SK-N-SH (cell line): ENCODE data around the gene ATP2B2. TPM values are rescaled to one million over a fixed set of nuclear protein-coding genes. Genes with fewer than 3 reads are reported as not detected.

Source experiments
- CTCF ChIA-PET: fragments of 300-600, 350-600 bp; formaldehyde crosslinking; extraction: SDS; loops from one replicate; lab custom pipeline; 2021; lab: Yijun Ruan, JAX
- POLR2A ChIA-PET: fragments of 350-600 bp; sonication (Branson Sonifier 250); formaldehyde crosslinking; extraction: SDS; loops from one replicate; lab custom pipeline; 2020; ENCODE audit warnings: antibody characterized with exemption, inconsistent platforms; lab: Yijun Ruan, JAX
- DNase-seq: peaks from one replicate; pipeline ENCODE4 v3.0.0; 2012
- H2AFZ ChIP-seq: fragments of 200-600 bp; sonication (generic); 2 replicates; pipeline ENCODE4 v1.8.1; 2016; ENCODE audit warnings: antibody characterized with exemption, mild to moderate bottlenecking, low read depth
- H3F3A ChIP-seq: fragments of 200-600 bp; sonication (generic); replicated peaks from 2 replicates; pipeline ENCODE3; 2016; ENCODE audit warnings: antibody characterized with exemption, mild to moderate bottlenecking; ENCODE audit not compliant: insufficient read depth
- H3K27ac ChIP-seq, 2 experiments: fragments of 200-500 bp in 1 of 2; fragments of 200-600 bp in 1 of 2; sonication (Bioruptor generic) in 1 of 2; sonication (generic), shearing (Covaris generic) in 1 of 2; 2 replicates each; pipeline versions ENCODE4 v1.5.1 to v1.6.1; 2014 to 2016; ENCODE audit warnings: low read depth in 2 of 2, inconsistent platforms in 1 of 2, low read length in 1 of 2, mild to moderate bottlenecking in 1 of 2, mixed read lengths in 1 of 2
- H3K27me3 ChIP-seq: fragments of 200-600 bp; sonication (generic), shearing (Covaris generic); 2 replicates; pipeline ENCODE4 v1.6.1; 2016; ENCODE audit warnings: mixed run types; ENCODE audit not compliant: insufficient read depth
- H3K36me3 ChIP-seq, 2 experiments: fragments of 200-500 bp in 1 of 2; fragments of 200-600 bp in 1 of 2; sonication (Bioruptor generic) in 1 of 2; sonication (generic) in 1 of 2; replicated peaks in 1 of 2; 2 replicates each; pipeline versions ENCODE3 to v1.5.1; 2014 to 2016; ENCODE audit warnings: low read length in 1 of 2, mild to moderate bottlenecking in 1 of 2; ENCODE audit not compliant: insufficient read depth in 2 of 2, control insufficient read depth in 1 of 2
- H3K4me1 ChIP-seq, 2 experiments: fragments of 200-500 bp in 1 of 2; fragments of 200-600 bp in 1 of 2; sonication (Bioruptor generic) in 1 of 2; sonication (generic), shearing (Covaris generic) in 1 of 2; 2 replicates each; pipeline versions ENCODE4 v1.5.1 to v1.6.1; 2014 to 2016; ENCODE audit warnings: low read depth in 1 of 2, low read length in 1 of 2, mixed run types in 1 of 2; ENCODE audit not compliant: insufficient read depth in 2 of 2, control insufficient read depth in 1 of 2
- H3K4me2 ChIP-seq: fragments of 200-600 bp; sonication (generic), shearing (Covaris generic); 2 replicates; pipeline ENCODE4 v1.6.1; 2017; ENCODE audit warnings: mixed run types
- H3K4me3 ChIP-seq, 2 experiments: fragments of 200-500 bp in 1 of 2; fragments of 200-600 bp in 1 of 2; sonication (Bioruptor generic) in 1 of 2; sonication (generic), shearing (Covaris generic) in 1 of 2; 2 replicates each; pipeline versions ENCODE4 v1.5.1 to v1.8.1; 2014 to 2016; ENCODE audit warnings: low read depth in 2 of 2, inconsistent platforms in 1 of 2, low read length in 1 of 2, mild to moderate bottlenecking in 1 of 2, mixed read lengths in 1 of 2, moderate library complexity in 1 of 2
- H3K79me2 ChIP-seq: fragments of 200-600 bp; sonication (generic); 2 replicates; pipeline ENCODE4 v1.8.1; 2017; ENCODE audit warnings: mild to moderate bottlenecking; ENCODE audit not compliant: insufficient read depth
- H3K9ac ChIP-seq: fragments of 200-600 bp; sonication (generic); 2 replicates; pipeline ENCODE4 v1.6.1; 2017; ENCODE audit warnings: mixed run types
- H3K9me2 ChIP-seq: fragments of 200-600 bp; sonication (generic); 2 replicates; pipeline ENCODE4 v1.6.1; 2017; ENCODE audit warnings: mixed run types
- H3K9me3 ChIP-seq: fragments of 200-600 bp; sonication (generic); 2 replicates; pipeline ENCODE4 v1.6.1; 2017; ENCODE audit warnings: mixed run types, mild to moderate bottlenecking, moderate library complexity
- H4K20me1 ChIP-seq: fragments of 200-600 bp; sonication (generic); 2 replicates; pipeline ENCODE4 v1.6.1; 2017; ENCODE audit warnings: mild to moderate bottlenecking, mixed run types; ENCODE audit not compliant: insufficient read depth
- ELF1 ChIP-seq: IDR thresholded peaks from 2 replicates; pipeline ENCODE4 v1.4.0; 2012
- EP300 ChIP-seq, 2 experiments: IDR thresholded peaks; 2 replicates each; pipeline versions ENCODE4 v1.4.0 to v1.6.1; 2012; ENCODE audit warnings: borderline replicate concordance in 1 of 2, low read depth in 1 of 2, low read length in 1 of 2
- EZH2phosphoT487 ChIP-seq: fragments of 200-600 bp; sonication (generic); IDR thresholded peaks from 2 replicates; pipeline ENCODE4 v1.6.1; 2017; ENCODE audit warnings: low read depth, mixed run types, mild to moderate bottlenecking, antibody characterized with exemption, moderate library complexity, borderline replicate concordance
- GABPA ChIP-seq: IDR thresholded peaks from 2 replicates; pipeline ENCODE4 v1.4.0; 2012; ENCODE audit warnings: low read depth, mild to moderate bottlenecking
- GATA2 ChIP-seq: sonication (generic); formaldehyde crosslinking; IDR thresholded peaks from 2 replicates; pipeline ENCODE4 v1.5.0; 2020; ENCODE audit warnings: mild to moderate bottlenecking, missing genetic modification reagents
- MAX ChIP-seq: IDR thresholded peaks from 2 replicates; pipeline ENCODE4 v1.4.0; 2012; ENCODE audit warnings: low read depth
- NFIC ChIP-seq: IDR thresholded peaks from 2 replicates; pipeline ENCODE4 v1.4.0; 2012; ENCODE audit warnings: borderline replicate concordance
- NRF1 ChIP-seq: IDR thresholded peaks from 2 replicates; pipeline ENCODE4 v1.6.1; 2012; ENCODE audit warnings: low read depth, mild to moderate bottlenecking, low read length
- PBX3 ChIP-seq: IDR thresholded peaks from 2 replicates; pipeline ENCODE4; 2012
- POLR2AphosphoS5 ChIP-seq: IDR thresholded peaks from 2 replicates; pipeline ENCODE4 v1.6.1; 2012; ENCODE audit warnings: low read depth, low read length
- RFX5 ChIP-seq: IDR thresholded peaks from 2 replicates; pipeline ENCODE4 v1.6.1; 2012; ENCODE audit warnings: mild to moderate bottlenecking, improper control_type of control experiment, low read length
- RXRA ChIP-seq: IDR thresholded peaks from 2 replicates; pipeline ENCODE4 v1.4.0; 2012; ENCODE audit warnings: low read depth, mild to moderate bottlenecking, borderline replicate concordance
- SMC3 ChIP-seq: IDR thresholded peaks from 2 replicates; pipeline ENCODE4 v1.6.1; 2012; ENCODE audit warnings: low read depth, low read length, improper control_type of control experiment
- TAF1 ChIP-seq: IDR thresholded peaks from 2 replicates; pipeline ENCODE4 v1.6.1; 2012; ENCODE audit warnings: low read depth, mild to moderate bottlenecking, low read length, moderate library complexity, borderline replicate concordance
- ZBTB33 ChIP-seq: IDR thresholded peaks from 2 replicates; pipeline ENCODE4 v1.4.0; 2012; ENCODE audit warnings: low read depth, borderline replicate concordance
- WGBS: methylation state at CpG from one replicate; pipeline ENCODE4 v1.1.6; 2017; ENCODE audit warnings: low lambda C conversion rate; 5-methylcytosine and 5-hydroxymethylcytosine counted together
- polyA plus RNA-seq, 3 experiments: library from polyadenylated mRNA; depleted of rRNA; stranded (reverse); fragments of >200 nt; gene quantifications; 2 replicates each; pipeline ENCODE4 v1.2.3, GENCODE V29; 2012
- TF ChIP-seq, protein P1 (sequence below): fragments of 150-350 bp; IDR thresholded peaks from 2 replicates; pipeline ENCODE4 v1.6.1; 2016; ENCODE audit warnings: mild to moderate bottlenecking, low read depth, low read length
- TF ChIP-seq, protein P2 (sequence below): IDR thresholded peaks from 2 replicates; pipeline ENCODE4 v1.4.0; 2012; ENCODE audit warnings: low read depth, borderline replicate concordance
- TF ChIP-seq, protein P3 (sequence below): fragments of 200-600 bp; sonication (generic); IDR thresholded peaks from 2 replicates; pipeline ENCODE4 v1.6.1; 2017; ENCODE audit warnings: antibody characterized with exemption, mild to moderate bottlenecking, moderate library complexity
- TF ChIP-seq, protein P4 (sequence below): fragments of 150-350 bp; IDR thresholded peaks from 2 replicates; pipeline ENCODE4 v1.6.1; 2017; ENCODE audit warnings: antibody characterized with exemption, low read length, low read depth, borderline replicate concordance

Gene ATP2B2
- polyA plus RNA-seq, 1 of the 3 experiments (the other 2 are of a cell fraction), result 0.15 TPM

DNA sequence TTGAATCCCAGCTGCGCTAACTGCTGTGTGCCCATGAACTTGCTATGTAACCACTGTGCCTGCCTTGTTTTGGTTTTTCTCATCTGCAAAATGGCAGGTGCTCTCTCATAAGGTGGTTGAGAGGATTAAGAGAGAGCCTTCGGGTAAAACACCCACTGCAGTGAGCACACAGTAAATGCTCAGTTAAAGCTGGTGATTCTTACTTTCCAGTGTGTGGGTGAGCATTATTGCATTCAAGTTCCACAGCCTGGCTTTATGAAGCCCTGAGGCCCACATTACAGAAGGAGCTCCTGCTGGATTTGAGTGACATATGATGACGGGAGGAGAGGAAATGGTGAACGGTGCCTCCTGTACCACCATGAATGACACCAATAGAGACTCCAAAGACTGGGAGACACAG, 101.0 kb downstream of the ATP2B2 start (continued):
- TF ChIP-seq, protein P1, sequence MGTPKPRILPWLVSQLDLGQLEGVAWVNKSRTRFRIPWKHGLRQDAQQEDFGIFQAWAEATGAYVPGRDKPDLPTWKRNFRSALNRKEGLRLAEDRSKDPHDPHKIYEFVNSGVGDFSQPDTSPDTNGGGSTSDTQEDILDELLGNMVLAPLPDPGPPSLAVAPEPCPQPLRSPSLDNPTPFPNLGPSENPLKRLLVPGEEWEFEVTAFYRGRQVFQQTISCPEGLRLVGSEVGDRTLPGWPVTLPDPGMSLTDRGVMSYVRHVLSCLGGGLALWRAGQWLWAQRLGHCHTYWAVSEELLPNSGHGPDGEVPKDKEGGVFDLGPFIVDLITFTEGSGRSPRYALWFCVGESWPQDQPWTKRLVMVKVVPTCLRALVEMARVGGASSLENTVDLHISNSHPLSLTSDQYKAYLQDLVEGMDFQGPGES, result no peak
- TF ChIP-seq, protein P2, sequence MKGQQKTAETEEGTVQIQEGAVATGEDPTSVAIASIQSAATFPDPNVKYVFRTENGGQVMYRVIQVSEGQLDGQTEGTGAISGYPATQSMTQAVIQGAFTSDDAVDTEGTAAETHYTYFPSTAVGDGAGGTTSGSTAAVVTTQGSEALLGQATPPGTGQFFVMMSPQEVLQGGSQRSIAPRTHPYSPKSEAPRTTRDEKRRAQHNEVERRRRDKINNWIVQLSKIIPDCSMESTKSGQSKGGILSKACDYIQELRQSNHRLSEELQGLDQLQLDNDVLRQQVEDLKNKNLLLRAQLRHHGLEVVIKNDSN, result no peak
- no peak for TF ChIP-seq RFX5
- no peak for TF ChIP-seq NFIC
- TF ChIP-seq MAX, result no peak

- H3K36me3 ChIP-seq, result no peaks in the 10 kb centered on the region
- no peaks in the 10 kb centered on the region for H4K20me1 ChIP-seq
- ChIA-PET CTCF (interaction anchor here (0.9 to 1.4 kb wide), 2 partner anchors 9 to 57 kb away, joined by 3 read pairs; no protein-coding TSS in a partner anchor), POLR2A (no interaction called here)
- H3K4me2 ChIP-seq, result no peak overlapping the region
- H3F3A ChIP-seq, result no peaks in the 10 kb centered on the region
- no peaks in the 10 kb centered on the region for H3K9me3 ChIP-seq
- H3K27me3 ChIP-seq, result peaks cover 4% of the 10 kb centered on the region; the same call in 1 of the 2 replicates
- no peak for DNase-seq
- H3K27ac ChIP-seq, result no peak overlapping the region
- no peak overlapping the region for H3K4me3 ChIP-seq
- peaks cover 0 to 3% of the 10 kb centered on the region in 2 experiments; a peak in 1 of 4 replicates for H3K4me1 ChIP-seq
- no peaks in the 10 kb centered on the region for H3K79me2 ChIP-seq
- no peaks in the 10 kb centered on the region for H3K9me2 ChIP-seq
- 61% methylated on average over 14 of the region's 14 CpGs for WGBS
- no peak overlapping the region for H2AFZ ChIP-seq
- H3K9ac ChIP-seq, result no peak overlapping the region
- TF ChIP-seq RFX5 (no peak), PBX3 (no peak), EP300 (IDR thresholded peaks at IDR 0.05; ENCODE audit: borderline replicate concordance in 1 of 2, low read depth in 1 of 2, low read length in 1 of 2) (no peak), ZBTB33 (no peak), POLR2AphosphoS5 (no peak), EZH2phosphoT487 (no peak), SMC3 (no peak), MAX (no peak), TAF1 (no peak), GATA2 (CRISPR knock-in tag) (no peak), RXRA (no peak), NRF1 (no peak), NFIC (no peak), GABPA (no peak), ELF1 (no peak)
- TF ChIP-seq, protein P3, sequence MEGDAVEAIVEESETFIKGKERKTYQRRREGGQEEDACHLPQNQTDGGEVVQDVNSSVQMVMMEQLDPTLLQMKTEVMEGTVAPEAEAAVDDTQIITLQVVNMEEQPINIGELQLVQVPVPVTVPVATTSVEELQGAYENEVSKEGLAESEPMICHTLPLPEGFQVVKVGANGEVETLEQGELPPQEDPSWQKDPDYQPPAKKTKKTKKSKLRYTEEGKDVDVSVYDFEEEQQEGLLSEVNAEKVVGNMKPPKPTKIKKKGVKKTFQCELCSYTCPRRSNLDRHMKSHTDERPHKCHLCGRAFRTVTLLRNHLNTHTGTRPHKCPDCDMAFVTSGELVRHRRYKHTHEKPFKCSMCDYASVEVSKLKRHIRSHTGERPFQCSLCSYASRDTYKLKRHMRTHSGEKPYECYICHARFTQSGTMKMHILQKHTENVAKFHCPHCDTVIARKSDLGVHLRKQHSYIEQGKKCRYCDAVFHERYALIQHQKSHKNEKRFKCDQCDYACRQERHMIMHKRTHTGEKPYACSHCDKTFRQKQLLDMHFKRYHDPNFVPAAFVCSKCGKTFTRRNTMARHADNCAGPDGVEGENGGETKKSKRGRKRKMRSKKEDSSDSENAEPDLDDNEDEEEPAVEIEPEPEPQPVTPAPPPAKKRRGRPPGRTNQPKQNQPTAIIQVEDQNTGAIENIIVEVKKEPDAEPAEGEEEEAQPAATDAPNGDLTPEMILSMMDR, result no peak
- TF ChIP-seq, protein P4, sequence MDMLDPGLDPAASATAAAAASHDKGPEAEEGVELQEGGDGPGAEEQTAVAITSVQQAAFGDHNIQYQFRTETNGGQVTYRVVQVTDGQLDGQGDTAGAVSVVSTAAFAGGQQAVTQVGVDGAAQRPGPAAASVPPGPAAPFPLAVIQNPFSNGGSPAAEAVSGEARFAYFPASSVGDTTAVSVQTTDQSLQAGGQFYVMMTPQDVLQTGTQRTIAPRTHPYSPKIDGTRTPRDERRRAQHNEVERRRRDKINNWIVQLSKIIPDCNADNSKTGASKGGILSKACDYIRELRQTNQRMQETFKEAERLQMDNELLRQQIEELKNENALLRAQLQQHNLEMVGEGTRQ, result no peak
- TF ChIP-seq, protein P2, result no peak
These were observed 103.2 kb downstream of the ATP2B2 start for GRCh38 chr3:10401990-10402761.
